Peyer's patch (tissue), 4 donors: ENCODE results near the gene LITAF. TPM values are rescaled to one million over a fixed set of nuclear protein-coding genes. Genes with fewer than 3 reads are reported as not detected.
A peak's percentile ranks its signal among the peaks of the same experiment; 100 is the strongest.

ENCODE experiments used
- DNase-seq, 3 donors: peaks; one replicate each; pipeline ENCODE4 v3.0.0-alpha.2; 2017 to 2019
- H3K27ac ChIP-seq, 4 donors: fragments of 200-600 bp; sonication (generic); one replicate each; pipeline ENCODE4 v1.5.1; 2016 to 2019
- H3K27me3 ChIP-seq, 2 donors: fragments of 200-600 bp; sonication (generic); one replicate each; pipeline ENCODE4 v1.5.1; 2019
- H3K36me3 ChIP-seq, 3 donors: fragments of 200-600 bp; sonication (generic); one replicate each; pipeline ENCODE4 v1.5.1; 2016 to 2019
- H3K4me1 ChIP-seq, 4 donors: fragments of 200-600 bp; sonication (generic); one replicate each; pipeline ENCODE4 v1.5.1; 2016 to 2019
- H3K4me3 ChIP-seq, 4 donors: fragments of 200-600 bp; sonication (generic); 1 replicate in 3 of 4; 2 replicates in 1 of 4; pipeline ENCODE4 v1.5.1; 2016 to 2019; ENCODE audit warnings: mild to moderate bottlenecking in 1 of 4
- H3K9me3 ChIP-seq, 4 donors: fragments of 200-600 bp; sonication (generic); one replicate each; pipeline ENCODE4 v1.5.1; 2016 to 2019; ENCODE audit warnings: mild to moderate bottlenecking in 1 of 4
- CTCF ChIP-seq, 6 experiments: fragments of 450-650 bp in 4 of 6; fragments of 200-600 bp in 2 of 6; sonication (generic) in 1 of 6; IDR thresholded peaks; one replicate each; pipeline ENCODE4 v1.5.1; 2017 to 2019; ENCODE audit warnings: antibody characterized with exemption in 6 of 6, mild to moderate bottlenecking in 3 of 6, moderate library complexity in 1 of 6
- POLR2A ChIP-seq, 2 donors: fragments of 450-650 bp; IDR thresholded peaks; one replicate each; pipeline ENCODE4 v1.5.1; 2017; ENCODE audit warnings: antibody characterized with exemption in 2 of 2, mild to moderate bottlenecking in 2 of 2, moderate library complexity in 2 of 2
- total RNA-seq, 4 donors: library from RNA; depleted of rRNA; stranded (reverse); fragments of >200 nt; gene quantifications; one replicate each; pipeline ENCODE4 v1.1.0, GENCODE V29; 2016

Gene LITAF
- total RNA-seq, 4 donors from 2014 or later = 20.1 to 56.9 (median 32.3) TPM

GRCh38 chr16:11551842-11552241, 34.9 kb downstream of the LITAF start:
- Histone ChIP-seq H3K4me1 (peaks cover 0 to 10% (median 0%) of the 10 kb centered on the region in 4 donors), H3K9me3 (peaks cover 0 to 7% (median 0%) of the 10 kb centered on the region in 4 donors), H3K36me3 (peaks cover 0 to 60% (median 0%) of the 10 kb centered on the region in 3 donors), H3K4me3 (no peak overlapping the region), H3K27me3 (no peaks in the 10 kb centered on the region), H3K27ac (peak overlapping the region in 2 of 4 donors; percentile 11 to 47)
- no peak for TF ChIP-seq POLR2A (IDR thresholded peaks at IDR 0.05)
- TF ChIP-seq CTCF (IDR thresholded peaks at IDR 0.05) = no peak
- DNase-seq = no peak

GRCh38 chr16:11550791-11551498, 35.8 kb downstream of the LITAF start:
- Histone ChIP-seq H3K27ac (peak overlapping the region in 3 of 4 donors; percentile 11 to 75 (median 47)), H3K4me3 (no peak overlapping the region), H3K4me1 (peaks cover 0 to 10% (median 0%) of the 10 kb centered on the region in 4 donors), H3K9me3 (peaks cover 0 to 1% (median 0%) of the 10 kb centered on the region in 4 donors), H3K27me3 (no peaks in the 10 kb centered on the region), H3K36me3 (peaks cover 0 to 53% (median 0%) of the 10 kb centered on the region in 3 donors)
- no peak for DNase-seq
- TF ChIP-seq POLR2A (IDR thresholded peaks at IDR 0.05) (no peak), CTCF (IDR thresholded peaks at IDR 0.05) (no peak)

- no peak overlapping the region for H3K4me3 ChIP-seq
- H3K4me1 ChIP-seq = peaks cover 0 to under 1% (median 0%) of the 10 kb centered on the region in 4 donors
- no peaks in the 10 kb centered on the region for H3K9me3 ChIP-seq
- no peak for DNase-seq
- peak overlapping the region in 2 of 4 donors; percentile 61 to 69 for H3K27ac ChIP-seq
- TF ChIP-seq POLR2A (IDR thresholded peaks at IDR 0.05) = no peak
- TF ChIP-seq CTCF (IDR thresholded peaks at IDR 0.05) = no peak
- H3K36me3 ChIP-seq = peaks cover 0 to 26% (median 0%) of the 10 kb centered on the region in 3 donors
- no peaks in the 10 kb centered on the region for H3K27me3 ChIP-seq
These were observed 39.4 kb downstream of the LITAF start for GRCh38 chr16:11547118-11547916.

- no peak for DNase-seq
- TF ChIP-seq CTCF (IDR thresholded peaks at IDR 0.05) (no peak), POLR2A (IDR thresholded peaks at IDR 0.05) (no peak)
- Histone ChIP-seq H3K27me3 (no peaks in the 10 kb centered on the region), H3K4me3 (no peak overlapping the region), H3K4me1 (no peaks in the 10 kb centered on the region), H3K27ac (peak overlapping the region in 2 of 4 donors; percentile 61 to 69), H3K9me3 (no peaks in the 10 kb centered on the region), H3K36me3 (peaks cover 0 to 26% (median 0%) of the 10 kb centered on the region in 3 donors)
These were observed 40.1 kb downstream of the LITAF start for GRCh38 chr16:11546608-11547061.

GRCh38 chr16:11543661-11544393, 42.9 kb downstream of the LITAF start:
- Histone ChIP-seq H3K36me3 (peaks cover 0 to 10% (median 0%) of the 10 kb centered on the region in 3 donors), H3K27me3 (no peaks in the 10 kb centered on the region), H3K4me3 (no peak overlapping the region), H3K27ac (no peak overlapping the region), H3K9me3 (no peaks in the 10 kb centered on the region), H3K4me1 (no peaks in the 10 kb centered on the region)
- no peak for TF ChIP-seq CTCF (IDR thresholded peaks at IDR 0.05)
- TF ChIP-seq POLR2A (IDR thresholded peaks at IDR 0.05) = no peak
- DNase-seq = no peak
